HG03097 (cell line): ENCODE data around the gene DISP2.

Experiments used
- ATAC-seq: cut with Tn5 transposase; IDR thresholded peaks from one replicate; pipeline ENCODE4 v1.9.1; 2021; ENCODE audit not compliant: unreplicated experiment, low FRiP score

The DISP2 gene

GRCh38 chr15:40357723-40358470 lies at the start of gene DISP2:
TSS of gene DISP2 (plus strand) at chr15:40358219. CDS start at chr15:40358322, 103 bp downstream.
- ATAC-seq, result peak; percentile 64

- ATAC-seq, result no peak
These were observed 48.6 kb upstream of the DISP2 start for GRCh38 chr15:40309344-40309862.

GRCh38 chr15:40310001-40310959 lies 47.7 kb upstream of the DISP2 start:
- no peak for ATAC-seq

GRCh38 chr15:40310993-40311392 lies 47.0 kb upstream of the DISP2 start:
- ATAC-seq, result no peak

GRCh38 chr15:40312370-40313158 lies 45.5 kb upstream of the DISP2 start:
- no peak for ATAC-seq

GRCh38 chr15:40313531-40314398 lies 44.3 kb upstream of the DISP2 start:
- no peak for ATAC-seq

GRCh38 chr15:40314723-40315276 lies 43.2 kb upstream of the DISP2 start:
- ATAC-seq, result no peak

GRCh38 chr15:40316931-40317330 lies 41.1 kb upstream of the DISP2 start:
- ATAC-seq, result no peak

GRCh38 chr15:40317580-40317979 lies 40.4 kb upstream of the DISP2 start:
- no peak for ATAC-seq

GRCh38 chr15:40320409-40320808 lies 37.6 kb upstream of the DISP2 start:
- ATAC-seq, result no peak

- no peak for ATAC-seq
These were observed 37.1 kb upstream of the DISP2 start for GRCh38 chr15:40320931-40321371.

GRCh38 chr15:40322531-40323238 lies 35.3 kb upstream of the DISP2 start:
- no peak for ATAC-seq

GRCh38 chr15:40323239-40323952 lies 34.6 kb upstream of the DISP2 start, which contains the start of gene INAFM2:
TSS of gene INAFM2 (plus strand) at chr15:40323692. CDS start at chr15:40324056, 364 bp downstream.
- peak; percentile 88 for ATAC-seq

- peak; percentile 5 for ATAC-seq
These were observed 33.8 kb upstream of the DISP2 start for GRCh38 chr15:40323953-40324937.

- ATAC-seq, result no peak
These were observed 32.8 kb upstream of the DISP2 start for GRCh38 chr15:40325188-40325587.

- no peak for ATAC-seq
These were observed 32.3 kb upstream of the DISP2 start for GRCh38 chr15:40325700-40326099.

- no peak for ATAC-seq
These were observed 30.6 kb upstream of the DISP2 start for GRCh38 chr15:40327457-40327856.
